D721Med (cell line): Measurements from ENCODE around the gene TOMM34.

Experiments used
- DNase-seq: peaks from one replicate; pipeline ENCODE4 v3.0.0; 2011; ENCODE audit warnings: low spot score; ENCODE audit not compliant: insufficient read length
- FAIRE-seq: peaks from 2 replicates; lab custom pipeline; 2011; peaks lifted over from hg19 to GRCh38; lab: Jason Lieb, UNC
- CTCF ChIP-seq: IDR thresholded peaks from 2 replicates; pipeline ENCODE4 v1.5.1; 2012; ENCODE audit warnings: mild to moderate bottlenecking, control low read depth; ENCODE audit not compliant: insufficient read depth; ENCODE audit errors: missing control alignments

The TOMM34 gene

GRCh38 chr20:44955270-44955669 lies 4.9 kb downstream of the TOMM34 start:
- TF ChIP-seq CTCF = no peak
- DNase-seq (no peak), FAIRE-seq (no peak)

- DNase-seq = no peak
- no peak for TF ChIP-seq CTCF
- FAIRE-seq = no peak
These were observed 6.0 kb downstream of the TOMM34 start for GRCh38 chr20:44954211-44954610.

- no peak for TF ChIP-seq CTCF
- no peak for FAIRE-seq
- no peak for DNase-seq
These were observed 7.5 kb downstream of the TOMM34 start for GRCh38 chr20:44952731-44953130.

- DNase-seq (no peak), FAIRE-seq (no peak)
- TF ChIP-seq CTCF = no peak
These were observed 9.8 kb downstream of the TOMM34 start for GRCh38 chr20:44950368-44950767.

- FAIRE-seq (no peak), DNase-seq (no peak)
- TF ChIP-seq CTCF = no peak
These were observed 11.7 kb downstream of the TOMM34 start for GRCh38 chr20:44948513-44948912.

GRCh38 chr20:44948107-44948506 lies 12.1 kb downstream of the TOMM34 start:
- TF ChIP-seq CTCF = no peak
- FAIRE-seq (no peak), DNase-seq (no peak)

GRCh38 chr20:44946271-44946852 lies 13.8 kb downstream of the TOMM34 start:
- FAIRE-seq (no peak), DNase-seq (no peak)
- TF ChIP-seq CTCF = no peak
